ENCODE measurements around the gene CMTM2. TPM values are rescaled to one million over a fixed set of nuclear protein-coding genes. Genes with fewer than 3 reads are reported as not detected.
A peak's percentile ranks its signal among the peaks of the same experiment; 100 is the strongest.
"Not testable (repeated sequence)": the region's sequence is repeated elsewhere in the genome, so short reads cannot be mapped to it uniquely, and the experiment has no call there.

Gene CMTM2
- total RNA-seq, 1 donor from 2014 or later, result 0.51 TPM

GRCh38 chr16:66563574-66564334 is 15.5 kb upstream of the CMTM2 start:
- H3K27me3 Mint-ChIP-seq, result no peaks in the 10 kb centered on the region
- intact Hi-C loops (cut with micrococcal nuclease), result loop anchor here (1.0 kb wide), 4 partner anchors 10 to 46 kb away; no protein-coding TSS in a partner anchor
- H3K36me3 Mint-ChIP-seq (ENCODE audit: low read depth), result peaks cover 72% of the 10 kb centered on the region
- H3K4me3 Mint-ChIP-seq, result no peak overlapping the region
- H3K4me1 Mint-ChIP-seq, result peaks cover 44% of the 10 kb centered on the region
- H3K27ac Mint-ChIP-seq, result peak overlapping the region; percentile 72
- no peaks in the 10 kb centered on the region for H3K9me3 Mint-ChIP-seq
- no peak for DNase-seq

- Mint-ChIP-seq H3K36me3 (ENCODE audit: low read depth) (peaks cover 58% of the 10 kb centered on the region), H3K27me3 (no peaks in the 10 kb centered on the region), H3K9me3 (no peaks in the 10 kb centered on the region), H3K4me3 (no peak within 1 kb of the TSS), H3K4me1 (peaks cover 21% of the 10 kb centered on the region), H3K27ac (no peak within 1 kb of the TSS)
- DNase-seq, result no peak
- intact Hi-C loops (cut with micrococcal nuclease), result no loop called here
These were observed 13.0 kb upstream of the CMTM2 start, which contains the start of gene CMTM1 for GRCh38 chr16:66566051-66566901. Gene CMTM1, plus strand, starts transcription at chr16:66566439. Its CDS starts 75 bp downstream, at chr16:66566514.

- peaks cover 19% of the 10 kb centered on the region for H3K4me1 Mint-ChIP-seq
- H3K27ac Mint-ChIP-seq; H3K9me3 Mint-ChIP-seq; H3K4me3 Mint-ChIP-seq; intact Hi-C loops (cut with micrococcal nuclease); DNase-seq; H3K27me3 Mint-ChIP-seq: not testable (repeated sequence)
- peaks cover 57% of the 10 kb centered on the region for H3K36me3 Mint-ChIP-seq (ENCODE audit: low read depth)
These were observed 12.0 kb upstream of the CMTM2 start for GRCh38 chr16:66567270-66567669.

GRCh38 chr16:66568355-66568754 is 10.9 kb upstream of the CMTM2 start:
- peaks cover 51% of the 10 kb centered on the region for H3K36me3 Mint-ChIP-seq (ENCODE audit: low read depth)
- H3K9me3 Mint-ChIP-seq, result no peaks in the 10 kb centered on the region
- H3K4me1 Mint-ChIP-seq, result peaks cover 16% of the 10 kb centered on the region
- H3K27me3 Mint-ChIP-seq, result no peaks in the 10 kb centered on the region
- intact Hi-C loops (cut with micrococcal nuclease), result no loop called here
- no peak for DNase-seq
- H3K27ac Mint-ChIP-seq, result no peak overlapping the region
- H3K4me3 Mint-ChIP-seq, result no peak overlapping the region

- Mint-ChIP-seq H3K36me3 (ENCODE audit: low read depth) (peaks cover 47% of the 10 kb centered on the region), H3K4me1 (peaks cover 11% of the 10 kb centered on the region), H3K9me3 (no peaks in the 10 kb centered on the region), H3K4me3 (no peak overlapping the region), H3K27ac (no peak overlapping the region), H3K27me3 (no peaks in the 10 kb centered on the region)
- DNase-seq, result no peak
- intact Hi-C loops (cut with micrococcal nuclease), result no loop called here
These were observed 10.1 kb upstream of the CMTM2 start for GRCh38 chr16:66569131-66569530.

GRCh38 chr16:66569827-66570405 is 9.3 kb upstream of the CMTM2 start:
- peaks cover 8% of the 10 kb centered on the region for H3K4me1 Mint-ChIP-seq
- H3K36me3 Mint-ChIP-seq (ENCODE audit: low read depth), result peaks cover 45% of the 10 kb centered on the region
- no peak for DNase-seq
- intact Hi-C loops (cut with micrococcal nuclease), result no loop called here
- H3K9me3 Mint-ChIP-seq, result no peaks in the 10 kb centered on the region
- H3K27ac Mint-ChIP-seq, result no peak overlapping the region
- no peaks in the 10 kb centered on the region for H3K27me3 Mint-ChIP-seq
- no peak overlapping the region for H3K4me3 Mint-ChIP-seq

GRCh38 chr16:66572356-66572755 is 6.9 kb upstream of the CMTM2 start:
- intact Hi-C loops (cut with micrococcal nuclease), result no loop called here
- no peak for DNase-seq
- H3K4me3 Mint-ChIP-seq, result no peak overlapping the region
- H3K36me3 Mint-ChIP-seq (ENCODE audit: low read depth), result peaks cover 27% of the 10 kb centered on the region
- H3K27ac Mint-ChIP-seq, result peak overlapping the region; percentile 54
- H3K4me1 Mint-ChIP-seq, result peaks cover 7% of the 10 kb centered on the region
- H3K9me3 Mint-ChIP-seq, result no peaks in the 10 kb centered on the region
- peaks cover 3% of the 10 kb centered on the region for H3K27me3 Mint-ChIP-seq

GRCh38 chr16:66574081-66574480 is 5.2 kb upstream of the CMTM2 start:
- peaks cover 31% of the 10 kb centered on the region for H3K36me3 Mint-ChIP-seq (ENCODE audit: low read depth)
- peaks cover 18% of the 10 kb centered on the region for H3K27me3 Mint-ChIP-seq
- peaks cover 13% of the 10 kb centered on the region for H3K4me1 Mint-ChIP-seq
- DNase-seq, result no peak
- H3K9me3 Mint-ChIP-seq, result no peaks in the 10 kb centered on the region
- intact Hi-C loops (cut with micrococcal nuclease), result no loop called here
- H3K4me3 Mint-ChIP-seq, result no peak overlapping the region
- H3K27ac Mint-ChIP-seq, result no peak overlapping the region

- no peak for DNase-seq
- intact Hi-C loops (cut with micrococcal nuclease), result no loop called here
- Mint-ChIP-seq H3K27ac (no peak overlapping the region), H3K4me3 (no peak overlapping the region), H3K27me3 (peaks cover 21% of the 10 kb centered on the region), H3K9me3 (no peaks in the 10 kb centered on the region), H3K4me1 (peaks cover 13% of the 10 kb centered on the region), H3K36me3 (ENCODE audit: low read depth) (peaks cover 32% of the 10 kb centered on the region)
These were observed 4.7 kb upstream of the CMTM2 start for GRCh38 chr16:66574531-66574930.

- Mint-ChIP-seq H3K4me1 (peaks cover 13% of the 10 kb centered on the region), H3K27ac (no peak overlapping the region), H3K36me3 (ENCODE audit: low read depth) (peaks cover 31% of the 10 kb centered on the region), H3K9me3 (no peaks in the 10 kb centered on the region), H3K27me3 (peaks cover 26% of the 10 kb centered on the region), H3K4me3 (no peak overlapping the region)
- intact Hi-C loops (cut with micrococcal nuclease), result no loop called here
- DNase-seq, result no peak
These were observed 4.2 kb upstream of the CMTM2 start for GRCh38 chr16:66575060-66575459.

GRCh38 chr16:66576296-66576695 is 3.0 kb upstream of the CMTM2 start:
- H3K4me3 Mint-ChIP-seq, result no peak overlapping the region
- intact Hi-C loops (cut with micrococcal nuclease), result no loop called here
- no peak overlapping the region for H3K27ac Mint-ChIP-seq
- no peaks in the 10 kb centered on the region for H3K9me3 Mint-ChIP-seq
- peaks cover 34% of the 10 kb centered on the region for H3K36me3 Mint-ChIP-seq (ENCODE audit: low read depth)
- H3K27me3 Mint-ChIP-seq, result peaks cover 31% of the 10 kb centered on the region
- DNase-seq, result no peak
- peaks cover 18% of the 10 kb centered on the region for H3K4me1 Mint-ChIP-seq

- Mint-ChIP-seq H3K27ac (no peak overlapping the region), H3K4me1 (peaks cover 20% of the 10 kb centered on the region), H3K9me3 (no peaks in the 10 kb centered on the region), H3K4me3 (no peak overlapping the region), H3K36me3 (ENCODE audit: low read depth) (peaks cover 25% of the 10 kb centered on the region), H3K27me3 (peaks cover 31% of the 10 kb centered on the region)
- intact Hi-C loops (cut with micrococcal nuclease), result no loop called here
- DNase-seq, result no peak
These were observed 1.4 kb downstream of the CMTM2 start for GRCh38 chr16:66580605-66581209.

- Mint-ChIP-seq H3K4me3 (no peak overlapping the region), H3K4me1 (peaks cover 23% of the 10 kb centered on the region), H3K27ac (no peak overlapping the region), H3K27me3 (peaks cover 31% of the 10 kb centered on the region), H3K36me3 (ENCODE audit: low read depth) (peaks cover 23% of the 10 kb centered on the region), H3K9me3 (no peaks in the 10 kb centered on the region)
- intact Hi-C loops (cut with micrococcal nuclease), result no loop called here
- no peak for DNase-seq
These were observed 2.1 kb downstream of the CMTM2 start for GRCh38 chr16:66581246-66581952.

Measured in activated CD4-positive, alpha-beta T cell treated with anti-CD3 and anti-CD28 coated beads, Interleukin-2, amount 10 ng/mL, durations not matched to agents 24 days and 14 days (primary cell).